ENCODE measurements around the gene COX6A1. TPM values are rescaled to one million over a fixed set of nuclear protein-coding genes. Genes with fewer than 3 reads are reported as not detected.

COX6A1 gene
- total and polyA plus RNA-seq, 2 experiments from 2014 or later: 422 to 1,484 TPM

DNA sequence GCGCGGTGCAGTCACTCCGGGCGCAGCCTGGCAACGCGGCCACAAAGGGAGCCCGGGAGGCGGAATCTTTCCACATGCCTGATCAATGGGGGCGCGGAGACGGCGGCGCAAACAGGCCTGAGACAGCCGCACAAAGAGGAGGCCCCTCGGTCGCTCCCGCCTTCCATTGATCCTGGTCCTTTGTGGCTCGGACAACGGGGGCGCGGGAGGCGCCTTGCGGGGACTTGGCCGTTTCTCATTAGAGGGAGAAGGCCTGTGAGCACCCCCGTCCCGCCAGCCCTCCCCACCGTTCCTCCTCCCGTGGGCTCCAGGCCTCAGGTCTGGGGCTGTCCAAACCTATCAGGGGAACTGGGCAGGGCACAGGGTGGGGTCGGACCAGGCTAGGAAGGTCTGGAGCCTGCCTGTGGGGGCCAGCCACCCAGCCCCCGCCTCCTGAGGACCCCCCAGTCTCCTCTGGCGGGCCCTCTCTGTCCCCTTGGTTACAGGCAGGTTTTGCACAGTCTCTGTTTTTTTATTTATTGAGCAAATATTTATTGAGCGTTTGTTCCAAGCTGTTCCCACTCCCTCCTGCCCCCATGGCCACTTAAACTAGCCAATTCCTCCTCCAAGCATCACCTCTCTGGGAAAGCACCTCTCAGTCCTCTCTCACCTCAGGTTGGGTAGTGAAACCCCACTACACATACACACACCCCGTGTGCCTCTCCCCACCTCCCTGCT is 39.9 kb upstream of the COX6A1 start (continued):
- TF ChIP-seq, protein P1, sequence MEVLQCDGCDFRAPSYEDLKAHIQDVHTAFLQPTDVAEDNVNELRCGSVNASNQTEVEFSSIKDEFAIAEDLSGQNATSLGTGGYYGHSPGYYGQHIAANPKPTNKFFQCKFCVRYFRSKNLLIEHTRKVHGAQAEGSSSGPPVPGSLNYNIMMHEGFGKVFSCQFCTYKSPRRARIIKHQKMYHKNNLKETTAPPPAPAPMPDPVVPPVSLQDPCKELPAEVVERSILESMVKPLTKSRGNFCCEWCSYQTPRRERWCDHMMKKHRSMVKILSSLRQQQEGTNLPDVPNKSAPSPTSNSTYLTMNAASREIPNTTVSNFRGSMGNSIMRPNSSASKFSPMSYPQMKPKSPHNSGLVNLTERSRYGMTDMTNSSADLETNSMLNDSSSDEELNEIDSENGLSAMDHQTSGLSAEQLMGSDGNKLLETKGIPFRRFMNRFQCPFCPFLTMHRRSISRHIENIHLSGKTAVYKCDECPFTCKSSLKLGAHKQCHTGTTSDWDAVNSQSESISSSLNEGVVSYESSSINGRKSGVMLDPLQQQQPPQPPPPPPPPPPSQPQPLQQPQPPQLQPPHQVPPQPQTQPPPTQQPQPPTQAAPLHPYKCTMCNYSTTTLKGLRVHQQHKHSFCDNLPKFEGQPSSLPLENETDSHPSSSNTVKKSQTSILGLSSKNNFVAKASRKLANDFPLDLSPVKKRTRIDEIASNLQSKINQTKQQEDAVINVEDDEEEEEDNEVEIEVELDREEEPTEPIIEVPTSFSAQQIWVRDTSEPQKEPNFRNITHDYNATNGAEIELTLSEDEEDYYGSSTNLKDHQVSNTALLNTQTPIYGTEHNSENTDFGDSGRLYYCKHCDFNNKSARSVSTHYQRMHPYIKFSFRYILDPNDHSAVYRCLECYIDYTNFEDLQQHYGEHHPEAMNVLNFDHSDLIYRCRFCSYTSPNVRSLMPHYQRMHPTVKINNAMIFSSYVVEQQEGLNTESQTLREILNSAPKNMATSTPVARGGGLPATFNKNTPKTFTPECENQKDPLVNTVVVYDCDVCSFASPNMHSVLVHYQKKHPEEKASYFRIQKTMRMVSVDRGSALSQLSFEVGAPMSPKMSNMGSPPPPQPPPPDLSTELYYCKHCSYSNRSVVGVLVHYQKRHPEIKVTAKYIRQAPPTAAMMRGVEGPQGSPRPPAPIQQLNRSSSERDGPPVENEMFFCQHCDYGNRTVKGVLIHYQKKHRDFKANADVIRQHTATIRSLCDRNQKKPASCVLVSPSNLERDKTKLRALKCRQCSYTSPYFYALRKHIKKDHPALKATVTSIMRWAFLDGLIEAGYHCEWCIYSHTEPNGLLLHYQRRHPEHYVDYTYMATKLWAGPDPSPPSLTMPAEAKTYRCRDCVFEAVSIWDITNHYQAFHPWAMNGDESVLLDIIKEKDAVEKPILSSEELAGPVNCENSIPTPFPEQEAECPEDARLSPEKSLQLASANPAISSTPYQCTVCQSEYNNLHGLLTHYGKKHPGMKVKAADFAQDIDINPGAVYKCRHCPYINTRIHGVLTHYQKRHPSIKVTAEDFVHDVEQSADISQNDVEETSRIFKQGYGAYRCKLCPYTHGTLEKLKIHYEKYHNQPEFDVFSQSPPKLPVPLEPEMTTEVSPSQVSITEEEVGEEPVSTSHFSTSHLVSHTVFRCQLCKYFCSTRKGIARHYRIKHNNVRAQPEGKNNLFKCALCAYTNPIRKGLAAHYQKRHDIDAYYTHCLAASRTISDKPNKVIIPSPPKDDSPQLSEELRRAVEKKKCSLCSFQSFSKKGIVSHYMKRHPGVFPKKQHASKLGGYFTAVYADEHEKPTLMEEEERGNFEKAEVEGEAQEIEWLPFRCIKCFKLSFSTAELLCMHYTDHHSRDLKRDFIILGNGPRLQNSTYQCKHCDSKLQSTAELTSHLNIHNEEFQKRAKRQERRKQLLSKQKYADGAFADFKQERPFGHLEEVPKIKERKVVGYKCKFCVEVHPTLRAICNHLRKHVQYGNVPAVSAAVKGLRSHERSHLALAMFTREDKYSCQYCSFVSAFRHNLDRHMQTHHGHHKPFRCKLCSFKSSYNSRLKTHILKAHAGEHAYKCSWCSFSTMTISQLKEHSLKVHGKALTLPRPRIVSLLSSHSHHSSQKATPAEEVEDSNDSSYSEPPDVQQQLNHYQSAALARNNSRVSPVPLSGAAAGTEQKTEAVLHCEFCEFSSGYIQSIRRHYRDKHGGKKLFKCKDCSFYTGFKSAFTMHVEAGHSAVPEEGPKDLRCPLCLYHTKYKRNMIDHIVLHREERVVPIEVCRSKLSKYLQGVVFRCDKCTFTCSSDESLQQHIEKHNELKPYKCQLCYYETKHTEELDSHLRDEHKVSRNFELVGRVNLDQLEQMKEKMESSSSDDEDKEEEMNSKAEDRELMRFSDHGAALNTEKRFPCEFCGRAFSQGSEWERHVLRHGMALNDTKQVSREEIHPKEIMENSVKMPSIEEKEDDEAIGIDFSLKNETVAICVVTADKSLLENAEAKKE (CRISPR knock-in tag; IDR thresholded peaks at IDR 0.05): no peak
- TF ChIP-seq POLR2AphosphoS5 (IDR thresholded peaks at IDR 0.05; ENCODE audit: low read depth): no peak
- TF ChIP-seq CTCF (conservative IDR thresholded peaks at IDR 0.05; ENCODE audit: low read depth in 2 of 2): no peak
- TF ChIP-seq EZH2phosphoT487 (IDR thresholded peaks at IDR 0.05; ENCODE audit: unreplicated experiment): no peak

DNA sequence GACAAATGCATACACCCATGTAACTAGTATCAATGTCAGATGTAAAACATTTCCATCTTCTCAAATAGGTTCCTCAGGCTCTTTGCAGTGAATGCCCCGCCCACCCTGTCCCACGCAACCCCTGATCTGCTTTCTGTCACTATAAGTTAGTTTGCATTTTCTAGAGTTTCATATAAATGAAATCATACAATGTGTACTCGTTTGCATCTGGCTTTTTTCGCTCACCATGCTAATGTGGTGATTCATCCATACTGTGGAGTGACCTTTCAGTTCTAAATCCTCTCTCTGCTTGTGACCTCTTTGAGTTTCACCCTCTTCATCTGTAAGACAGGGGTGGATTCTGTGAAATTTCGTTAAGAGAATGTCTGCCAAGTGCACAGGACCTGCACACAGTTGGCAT is 38.4 kb upstream of the COX6A1 start:
- Mint-ChIP-seq H3K27ac (no peak overlapping the region), H3K4me1 (peaks cover 27% of the 10 kb centered on the region)
- no peak for ATAC-seq

More for the DNA sequence above, 38.4 kb upstream of the COX6A1 start:
- Mint-ChIP-seq H3K27me3 (ENCODE audit: insufficient read depth, low read depth, poor library complexity) (peaks cover 19% of the 10 kb centered on the region), H3K4me3 (no peak overlapping the region), H3K9me3 (no peaks in the 10 kb centered on the region), H3K36me3 (ENCODE audit: low read depth) (no peaks in the 10 kb centered on the region)
- Histone ChIP-seq H3K4me3 (no peak overlapping the region), H3K36me3 (ENCODE audit: insufficient read depth) (no peaks in the 10 kb centered on the region), H3K27ac (ENCODE audit: low read depth) (no peak overlapping the region), H3F3A (replicated peaks; ENCODE audit: low read depth) (peaks cover 16% of the 10 kb centered on the region), H3K27me3 (ENCODE audit: insufficient read depth) (no peaks in the 10 kb centered on the region), H3K4me2 (no peak overlapping the region), H3K4me1 (ENCODE audit: insufficient read depth) (peaks cover 32% of the 10 kb centered on the region), H4K20me1 (replicated peaks; ENCODE audit: insufficient read depth) (no peaks in the 10 kb centered on the region), H3K79me2 (replicated peaks; ENCODE audit: insufficient read depth) (no peaks in the 10 kb centered on the region), H2AFZ (no peak overlapping the region), H3K9me2 (ENCODE audit: insufficient read depth) (no peaks in the 10 kb centered on the region)
- DNase-seq (ENCODE audit: low spot score): no peak
- TF ChIP-seq, protein P1 (CRISPR knock-in tag; IDR thresholded peaks at IDR 0.05): no peak
- TF ChIP-seq EZH2phosphoT487 (IDR thresholded peaks at IDR 0.05; ENCODE audit: unreplicated experiment) (no peak), POLR2AphosphoS5 (IDR thresholded peaks at IDR 0.05; ENCODE audit: low read depth) (no peak)
